ENCODE results near the gene KCMF1.

DNA sequence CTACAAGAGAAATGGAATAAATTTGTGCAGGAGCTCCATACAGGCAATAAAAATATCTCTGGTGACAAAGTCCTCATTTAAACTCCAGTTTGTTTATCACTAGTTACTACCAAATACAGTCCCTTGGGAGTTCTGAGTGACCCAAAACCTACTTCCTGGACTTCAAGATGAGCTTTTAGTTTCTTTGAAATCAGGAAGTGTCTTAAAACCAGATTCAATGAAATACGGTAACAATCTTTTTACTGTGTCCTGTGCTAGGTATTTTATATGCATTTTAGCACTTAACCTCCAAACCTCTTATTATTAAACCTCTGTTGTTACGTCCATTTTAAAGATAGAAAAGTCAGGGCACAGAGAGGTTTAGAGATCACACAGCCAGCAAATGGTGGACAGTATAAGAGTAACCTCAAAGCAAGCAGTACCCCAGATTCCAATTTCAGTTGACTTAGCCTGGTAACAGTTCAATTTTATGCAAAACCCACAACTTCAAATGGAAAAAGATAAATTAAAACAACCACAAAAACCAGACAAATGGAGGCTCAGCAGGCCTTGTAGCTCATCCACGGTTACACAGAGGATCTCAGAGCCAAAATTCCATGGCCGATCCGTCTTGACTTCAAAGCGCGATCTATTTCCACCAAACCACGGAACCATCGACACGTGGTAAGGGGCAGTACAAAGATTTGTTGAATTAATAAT, 1.3 kb upstream of the KCMF1 start:
- no peak for TF ChIP-seq ELK1 (IDR thresholded peaks at IDR 0.05; ENCODE audit: low read depth, low read length)
- TF ChIP-seq E2F6 (IDR thresholded peaks at IDR 0.05; ENCODE audit: borderline replicate concordance, low read depth), result no peak
- no peak for TF ChIP-seq FOXS1 (CRISPR knock-in tag; IDR thresholded peaks at IDR 0.05)
- no peak for TF ChIP-seq CTCF (IDR thresholded peaks at IDR 0.05)
- no peak for TF ChIP-seq RFX5 (IDR thresholded peaks at IDR 0.05)
